Esophagus squamous epithelium (tissue), 4 donors: ENCODE results near the gene RHOA.

Experiments
- CTCF ChIP-seq, 6 experiments: fragments of 450-650 bp in 4 of 6; fragments of 200-600 bp in 2 of 6; sonication (generic) in 2 of 6; IDR thresholded peaks; one replicate each; pipeline ENCODE4 v1.5.1; 2016 to 2019; ENCODE audit warnings: antibody characterized with exemption in 6 of 6, mild to moderate bottlenecking in 4 of 6, moderate library complexity in 4 of 6
- POLR2A ChIP-seq, 4 donors: fragments of 450-650 bp; IDR thresholded peaks; one replicate each; pipeline ENCODE4 v1.6.1; 2017; ENCODE audit warnings: antibody characterized with exemption in 4 of 4, mild to moderate bottlenecking in 4 of 4, moderate library complexity in 3 of 4

DNA sequence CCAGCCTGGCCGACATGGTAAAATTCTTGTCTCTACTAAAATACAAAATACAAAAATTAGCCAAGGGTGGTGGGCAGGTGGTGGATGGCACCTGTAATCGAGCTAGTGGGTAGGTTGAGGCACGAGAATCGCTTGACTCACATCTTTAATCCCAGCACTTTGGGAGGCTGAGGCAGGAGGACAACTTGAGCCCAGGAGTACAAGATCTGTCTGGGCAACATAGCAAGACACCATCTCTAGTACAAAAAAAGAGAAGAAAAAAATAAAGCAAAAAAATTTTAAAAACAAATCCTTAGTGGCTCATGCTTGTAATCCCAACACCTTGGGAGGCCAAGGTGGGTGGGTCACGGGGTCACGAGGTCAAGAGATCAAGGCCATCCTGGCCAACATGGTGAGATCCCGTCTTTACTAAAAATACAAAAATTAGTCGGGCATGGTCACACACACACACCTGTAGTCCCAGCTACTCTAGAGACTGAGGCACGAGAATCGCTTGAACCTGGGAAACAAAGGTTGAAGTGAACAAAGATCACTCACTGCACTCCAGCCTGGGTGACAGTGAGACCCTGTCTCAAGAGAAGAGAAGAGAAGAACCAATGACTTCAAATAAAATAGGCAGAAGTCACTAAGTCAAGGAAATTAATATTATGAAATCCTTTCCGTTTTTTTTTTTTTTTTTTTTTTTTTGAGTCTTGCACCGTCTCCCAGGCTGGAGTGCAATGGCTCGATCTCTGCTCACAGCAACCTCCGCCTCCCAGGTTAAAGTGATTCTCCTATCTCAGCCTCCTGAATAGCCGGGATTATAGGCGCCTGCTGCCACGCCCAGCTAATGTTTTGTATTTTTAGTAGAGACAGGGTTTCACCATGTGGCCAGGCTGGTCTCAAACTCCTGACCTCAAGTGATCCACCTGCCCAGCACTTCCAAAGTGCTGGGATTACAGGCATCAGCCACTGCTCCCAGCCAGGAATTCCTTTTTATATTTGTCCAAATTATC is 4.9 kb downstream of the RHOA start:
- no peak for TF ChIP-seq CTCF (IDR thresholded peaks at IDR 0.05)
- TF ChIP-seq POLR2A (IDR thresholded peaks at IDR 0.05), result no peak
